NCI-H146 treated with DMSO at 0.1 percent for 48 hours (cell line): ENCODE measurements around the gene GPC3.

ENCODE experiments used
- DNase-seq: peaks from one replicate; lab custom pipeline; 2025; ENCODE audit not compliant: unreplicated experiment; lab: John Stamatoyannopoulos, UW

GPC3 gene

DNA sequence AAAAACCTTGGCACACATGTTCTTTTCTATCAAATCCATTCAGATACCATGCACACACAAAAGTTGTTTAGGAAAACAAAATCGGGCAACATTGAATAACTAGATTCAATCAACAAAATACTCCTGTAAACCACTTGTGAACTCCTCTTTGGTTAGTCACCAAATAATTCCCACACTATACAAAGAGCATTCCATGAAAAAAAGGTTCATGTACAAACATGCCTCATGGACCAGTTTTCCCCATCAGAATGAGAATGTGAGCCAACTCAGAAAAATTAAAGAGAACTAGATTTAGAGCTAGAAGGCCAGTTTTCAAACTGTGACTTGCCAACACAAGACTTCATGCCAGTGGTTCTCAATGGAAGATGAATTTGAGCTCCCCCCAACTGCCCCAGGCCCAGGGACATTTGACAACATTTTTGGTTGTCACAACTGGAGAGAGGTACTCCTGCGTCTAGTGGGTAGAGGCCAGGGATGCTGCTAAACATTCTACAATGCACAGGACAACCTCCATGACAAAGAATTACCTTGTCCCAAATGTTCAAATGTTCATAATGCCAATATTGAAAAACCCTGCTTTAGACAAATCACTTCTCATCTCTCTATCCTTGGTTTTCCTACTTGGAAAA is 55.4 kb downstream of the GPC3 start:
- no peak for DNase-seq

DNA sequence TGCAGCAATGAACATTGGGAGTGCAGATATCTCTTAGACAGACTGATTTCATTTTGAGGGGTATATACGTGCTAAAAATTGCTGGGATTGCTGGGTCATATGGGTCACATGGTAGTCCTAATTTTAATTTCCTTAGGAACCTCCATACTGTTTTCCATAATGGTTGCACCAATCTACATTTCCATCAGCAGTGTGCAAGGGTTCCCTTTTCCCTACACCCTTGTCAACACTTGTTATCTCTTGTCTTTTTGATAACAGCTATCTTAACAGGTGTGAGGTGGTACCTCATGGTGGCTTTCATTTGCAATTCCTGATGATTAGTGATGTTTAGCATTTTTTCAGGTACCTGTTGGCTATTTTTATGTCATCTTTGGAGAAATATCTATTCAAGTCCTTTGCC is 57.0 kb downstream of the GPC3 start:
- no peak for DNase-seq

GRCh38 chrX:133926809-133927208 is 58.6 kb downstream of the GPC3 start:
- no peak for DNase-seq

DNA sequence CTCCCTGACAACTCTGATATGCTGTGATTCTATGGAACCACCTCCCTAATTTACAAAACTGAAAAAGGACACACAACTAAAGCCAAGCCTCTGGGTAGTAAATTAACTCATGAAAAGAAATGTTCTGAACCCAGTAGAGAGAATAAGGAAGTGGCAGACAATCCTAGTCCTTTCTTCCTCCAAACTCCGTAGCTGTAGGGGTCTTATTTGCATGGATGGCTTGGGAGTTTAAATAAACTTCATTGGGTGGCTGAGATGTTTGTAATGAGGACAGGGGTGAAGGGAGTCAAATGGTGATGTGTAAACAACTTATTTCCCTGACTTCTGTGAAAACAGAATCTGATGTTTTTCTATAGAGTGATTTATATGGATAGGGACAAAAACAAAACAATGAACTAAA is 59.3 kb downstream of the GPC3 start:
- no peak for DNase-seq

GRCh38 chrX:133924548-133924947 is 60.8 kb downstream of the GPC3 start:
- DNase-seq = no peak

- DNase-seq = no peak
Observed at GRCh38 chrX:133923548-133923947, 61.8 kb downstream of the GPC3 start.

DNA sequence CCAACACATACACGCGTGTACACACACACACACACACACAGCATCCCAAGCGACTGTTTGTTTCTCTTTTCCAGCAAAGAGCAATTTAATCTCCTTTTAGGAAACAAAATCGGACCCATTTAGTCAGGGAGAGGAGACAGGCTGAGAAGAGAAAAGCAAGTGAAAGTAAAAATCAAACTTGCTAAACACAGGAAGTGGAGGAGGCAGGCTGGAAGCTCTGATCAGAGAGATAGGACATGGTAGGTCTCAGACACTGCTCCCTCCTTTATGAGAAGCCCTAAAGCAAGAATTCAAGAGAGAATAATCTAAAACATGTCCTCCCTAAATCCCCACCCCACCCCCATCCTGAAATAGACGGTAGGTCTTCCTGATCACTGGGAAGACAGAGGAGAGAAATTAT is 62.3 kb downstream of the GPC3 start:
- DNase-seq = no peak

DNA sequence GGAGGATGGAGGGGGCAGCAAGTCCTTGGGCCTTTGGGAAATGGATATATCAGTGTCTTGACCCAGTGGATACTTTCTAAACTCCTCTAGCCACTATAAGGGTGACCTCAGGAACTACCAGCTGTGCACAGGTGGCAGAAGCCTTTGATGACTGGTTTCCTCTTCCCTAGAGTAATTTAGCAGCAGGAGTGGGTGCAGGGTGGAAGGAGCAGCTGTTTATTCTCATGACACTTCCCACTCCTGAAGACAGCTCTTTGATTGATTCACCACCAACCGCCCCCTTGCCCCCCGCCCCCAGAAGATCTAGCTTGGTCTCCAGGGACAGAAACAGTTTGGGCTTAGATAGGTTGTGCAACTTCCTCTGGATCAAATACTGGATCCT is 63.0 kb downstream of the GPC3 start:
- DNase-seq = no peak

GRCh38 chrX:133921764-133922389 is 63.5 kb downstream of the GPC3 start:
- DNase-seq = no peak

DNA sequence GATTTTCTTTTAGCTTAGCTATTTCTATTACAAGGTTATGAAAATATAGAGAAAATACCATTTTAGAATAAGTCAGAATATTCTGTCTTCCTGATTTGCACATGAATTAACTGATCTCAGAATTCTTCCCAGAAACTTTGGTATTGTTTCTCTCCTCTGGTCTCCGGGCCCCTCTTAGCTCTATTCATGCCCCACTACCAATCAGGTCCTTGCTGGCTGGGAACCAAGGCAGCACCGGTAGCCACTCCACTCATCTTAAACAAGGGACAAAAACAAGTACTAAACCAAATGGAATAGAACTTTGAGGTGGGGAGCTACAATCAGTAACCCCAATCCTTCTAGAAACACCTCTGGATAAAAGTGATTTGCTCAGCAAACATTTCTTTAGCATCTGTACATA is 64.3 kb downstream of the GPC3 start:
- DNase-seq = no peak

- DNase-seq = no peak
Observed at GRCh38 chrX:133918361-133918771, 67.0 kb downstream of the GPC3 start.

- no peak for DNase-seq
Observed at GRCh38 chrX:133916984-133917722, 68.2 kb downstream of the GPC3 start.

DNA sequence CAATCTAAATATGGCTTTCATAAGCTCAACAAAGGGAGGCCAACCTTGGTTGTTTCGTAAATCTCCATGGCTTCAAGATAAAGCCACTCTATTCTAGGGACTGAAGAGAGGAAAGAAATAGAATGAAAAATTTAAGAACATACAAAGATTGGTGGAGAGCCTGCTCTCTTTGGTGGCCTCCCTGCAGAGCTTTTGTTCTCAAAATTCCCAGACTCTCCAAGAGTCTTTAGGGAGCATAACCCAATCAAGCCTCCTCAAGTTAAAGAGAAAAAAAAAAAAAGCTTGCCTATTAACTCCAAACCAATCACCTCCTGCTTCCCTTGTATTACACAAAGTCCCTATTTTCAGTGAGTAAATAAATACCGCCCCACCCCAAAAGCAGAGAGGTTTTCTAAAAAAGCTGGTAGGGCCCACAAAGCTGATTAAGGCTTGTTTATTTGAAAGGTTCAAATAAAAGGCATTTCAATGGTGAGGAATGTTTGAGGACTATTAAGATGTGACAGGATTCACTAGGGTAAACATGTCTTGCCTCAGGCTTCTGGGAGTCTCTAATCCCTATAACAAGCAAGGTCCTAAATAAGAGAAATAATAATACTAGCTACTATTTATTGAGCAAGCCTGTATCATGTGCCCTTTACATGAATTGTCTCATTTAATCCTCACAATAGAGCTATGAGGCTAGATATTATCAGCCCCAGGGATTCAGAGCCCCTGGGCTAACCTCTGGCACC is 71.6 kb downstream of the GPC3 start:
- DNase-seq = no peak

DNA sequence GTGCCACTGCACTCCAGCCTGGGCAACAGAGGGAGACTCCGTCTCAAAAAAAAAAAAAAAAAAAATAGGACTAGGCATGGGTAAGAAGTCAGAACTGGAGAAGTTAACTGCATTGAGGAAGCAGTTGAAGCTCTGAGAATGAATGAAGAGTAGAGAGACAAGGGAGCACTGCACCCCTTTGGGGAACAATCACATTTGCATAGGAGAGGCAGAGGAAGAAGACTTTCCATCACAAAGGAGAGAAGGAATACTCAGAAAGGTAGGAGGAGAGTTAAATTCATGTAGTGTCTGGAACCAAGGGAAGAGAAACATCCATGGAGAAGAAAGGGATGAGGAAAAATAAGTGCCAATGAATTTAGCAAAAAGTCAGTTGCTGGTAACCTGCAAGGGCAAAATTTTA is 72.4 kb downstream of the GPC3 start:
- no peak for DNase-seq

- DNase-seq = no peak
Observed at GRCh38 chrX:133911825-133912495, 73.4 kb downstream of the GPC3 start.

- no peak for DNase-seq
Observed at GRCh38 chrX:133910539-133910938, 74.9 kb downstream of the GPC3 start.

DNA sequence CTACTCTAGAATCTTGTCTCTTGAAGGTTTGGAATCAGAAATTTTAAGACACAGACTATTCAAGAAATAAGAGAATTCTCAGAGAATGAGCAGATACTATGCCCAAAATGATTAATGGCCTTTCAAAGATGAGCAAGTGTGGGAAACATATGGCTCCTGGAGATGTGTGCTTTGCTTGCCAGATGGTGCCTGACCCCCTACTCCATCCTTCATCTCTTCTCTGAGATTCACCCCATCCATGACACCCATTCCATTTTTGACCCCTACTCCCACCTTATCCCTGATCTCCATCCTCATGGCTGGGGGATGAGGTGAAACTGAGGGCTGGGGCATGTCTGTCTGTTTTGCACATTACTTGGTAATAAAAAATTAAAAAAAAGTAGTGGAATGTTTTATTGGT is 75.5 kb downstream of the GPC3 start:
- no peak for DNase-seq

DNA sequence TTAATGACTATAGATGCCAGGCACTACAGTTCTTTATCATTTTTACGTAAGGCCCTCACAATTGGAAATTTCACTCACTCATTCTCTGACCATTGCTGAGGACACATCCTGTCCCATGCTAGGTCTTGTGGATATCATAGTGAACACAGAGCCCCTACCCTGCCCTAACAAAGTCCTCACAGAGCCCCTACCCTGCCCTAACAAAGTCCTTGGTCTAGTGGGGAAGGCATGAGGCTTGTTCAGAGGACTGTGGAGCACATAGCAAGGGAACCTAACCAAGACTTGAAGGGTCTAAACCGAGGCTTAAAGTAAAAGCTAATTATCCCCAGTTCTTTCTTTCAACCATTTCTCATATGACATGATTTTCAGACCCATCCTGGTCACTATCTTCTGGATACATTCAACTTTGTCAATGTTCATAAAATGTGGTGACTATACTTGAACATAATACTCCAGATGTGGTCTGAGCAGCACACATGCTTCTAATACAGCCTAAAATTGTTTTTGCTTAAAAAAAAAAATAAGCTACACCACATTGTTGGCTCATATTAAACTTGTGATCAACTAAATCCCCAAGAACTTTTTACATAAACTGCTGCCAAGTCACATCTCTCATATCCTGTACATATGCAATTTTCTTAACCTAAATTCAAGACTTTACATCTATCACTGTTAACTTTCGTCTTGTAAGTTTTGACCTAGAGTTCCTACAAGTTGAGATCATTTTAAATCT is 77.0 kb downstream of the GPC3 start:
- DNase-seq = no peak

DNA sequence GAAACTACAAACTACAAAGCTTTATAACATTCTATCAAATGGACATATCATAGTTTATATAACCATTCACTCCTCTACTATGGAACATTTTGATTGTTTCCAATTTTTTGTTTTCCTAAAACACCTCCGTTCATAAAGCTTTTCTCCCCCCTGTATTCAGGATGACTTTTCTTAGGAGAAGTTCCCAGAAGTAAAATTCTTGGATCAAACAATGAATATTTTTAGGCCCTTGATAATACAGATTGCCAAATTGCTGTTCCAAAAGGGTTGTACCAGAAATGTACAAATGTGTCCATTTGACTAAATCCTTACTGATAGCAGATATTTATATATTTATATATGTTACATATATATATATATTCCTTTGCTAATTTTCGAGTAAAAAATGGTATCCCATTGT is 77.8 kb downstream of the GPC3 start:
- no peak for DNase-seq

DNA sequence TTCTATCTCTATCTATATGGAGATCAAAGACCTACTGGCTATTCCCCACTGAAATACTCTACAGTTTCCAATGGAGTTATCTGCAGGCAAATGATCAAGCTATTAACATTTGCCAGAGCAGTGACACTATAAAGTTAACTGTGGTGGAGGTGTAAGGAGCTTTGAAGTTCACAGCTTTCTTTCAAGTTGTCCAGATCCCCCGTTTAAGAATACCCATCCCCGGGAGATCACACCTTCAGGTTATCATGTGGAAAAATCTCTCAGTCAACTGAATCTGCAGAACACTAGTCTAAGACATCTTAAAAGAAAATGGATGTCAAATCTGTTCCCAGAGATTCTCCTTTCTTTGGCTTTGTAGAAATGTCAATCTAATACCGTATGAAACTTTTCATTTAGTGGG is 80.1 kb downstream of the GPC3 start:
- DNase-seq = no peak
